AG08395 (cell line): ENCODE data around the gene DHRS11.

Experiments used
- DNase-seq: peaks from one replicate; pipeline ENCODE4 v3.0.0; 2012; ENCODE audit warnings: mixed read lengths, low spot score

Gene DHRS11

DNA sequence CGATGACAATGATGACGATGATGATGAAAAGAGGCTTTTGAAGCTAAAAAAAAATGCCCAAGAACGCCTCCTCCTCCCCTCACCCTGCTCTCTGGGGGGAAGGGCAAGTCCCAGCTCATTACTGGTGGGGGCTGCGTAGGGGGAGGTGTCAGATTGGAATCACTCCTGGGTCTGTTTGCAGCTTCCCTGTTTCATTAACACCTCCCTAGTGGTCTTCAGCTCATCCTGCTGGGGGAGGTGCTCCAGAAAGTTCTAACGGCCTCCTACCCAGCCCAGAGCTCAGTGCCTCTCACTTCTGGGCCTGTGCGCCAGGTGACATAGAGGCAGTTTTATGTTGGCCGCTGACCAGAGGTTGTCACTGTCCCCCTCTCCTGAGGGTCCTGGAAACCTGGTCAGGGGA, 22.4 kb downstream of the DHRS11 start:
- no peak for DNase-seq

DNA sequence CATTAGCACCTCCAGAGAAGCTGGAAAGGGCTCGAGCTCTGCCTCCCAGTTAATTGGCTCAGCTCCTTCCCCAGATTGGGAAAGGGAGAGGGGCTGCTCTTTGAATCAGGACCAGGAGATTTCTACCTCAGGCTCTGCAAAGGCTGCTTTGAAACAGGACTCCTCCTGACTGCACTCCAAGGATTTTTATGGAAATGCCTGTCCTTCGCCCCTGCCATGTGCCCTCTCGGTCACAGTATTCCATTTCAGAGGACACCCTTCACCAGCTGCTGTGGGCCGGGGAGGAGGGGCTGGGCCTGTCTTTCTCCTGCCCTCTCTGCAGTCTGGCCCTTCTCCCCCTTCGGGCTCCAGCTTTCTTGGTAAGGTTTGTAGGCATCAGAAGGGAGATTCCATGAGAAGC, 23.3 kb downstream of the DHRS11 start:
- DNase-seq: no peak

DNA sequence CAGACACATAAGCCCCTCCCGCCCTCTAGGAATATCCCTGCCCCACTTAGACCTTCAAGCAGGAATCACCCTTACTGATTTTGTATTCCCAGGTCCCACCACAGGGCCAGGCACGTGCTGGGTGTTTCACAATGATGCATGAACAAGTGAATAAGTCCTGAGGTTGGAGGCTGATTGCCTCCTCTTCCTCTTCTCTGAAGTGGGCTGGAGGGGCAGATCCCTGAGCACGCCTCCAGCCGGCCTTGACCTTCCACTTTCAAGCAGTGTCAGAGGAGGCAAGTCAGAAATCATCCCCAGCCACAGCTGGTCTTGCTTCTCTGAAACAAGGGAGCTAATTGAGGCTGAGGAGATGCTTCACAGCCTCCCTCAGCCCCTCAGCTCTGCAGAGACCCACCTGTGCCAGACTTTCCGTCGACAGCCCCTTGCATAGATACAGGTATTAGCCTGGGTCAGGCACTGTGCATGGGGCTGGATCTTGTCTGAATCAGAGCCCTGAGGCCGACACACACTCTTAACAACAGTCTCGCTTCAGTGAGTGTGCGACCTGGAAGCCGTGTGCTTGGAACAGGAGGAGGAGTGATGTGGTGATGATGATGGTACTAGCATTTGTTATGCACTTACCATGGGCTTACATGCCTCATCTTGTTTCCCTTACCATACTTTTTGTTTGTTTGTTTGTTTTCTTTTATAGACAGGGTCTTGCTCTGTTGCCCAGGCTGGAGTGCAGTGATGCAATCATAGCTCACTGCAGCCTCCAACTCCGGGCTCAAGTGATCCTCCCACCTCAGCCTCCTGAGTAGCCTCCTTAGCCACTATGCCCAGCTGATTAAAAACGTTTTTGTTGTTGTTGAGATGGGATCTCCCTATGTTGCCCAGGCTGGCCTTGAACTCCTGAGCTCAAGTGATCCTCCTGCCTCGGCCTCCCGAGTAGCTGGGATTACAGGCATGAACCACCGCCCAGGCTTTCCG, 24.7 kb downstream of the DHRS11 start:
- no peak for DNase-seq

DNA sequence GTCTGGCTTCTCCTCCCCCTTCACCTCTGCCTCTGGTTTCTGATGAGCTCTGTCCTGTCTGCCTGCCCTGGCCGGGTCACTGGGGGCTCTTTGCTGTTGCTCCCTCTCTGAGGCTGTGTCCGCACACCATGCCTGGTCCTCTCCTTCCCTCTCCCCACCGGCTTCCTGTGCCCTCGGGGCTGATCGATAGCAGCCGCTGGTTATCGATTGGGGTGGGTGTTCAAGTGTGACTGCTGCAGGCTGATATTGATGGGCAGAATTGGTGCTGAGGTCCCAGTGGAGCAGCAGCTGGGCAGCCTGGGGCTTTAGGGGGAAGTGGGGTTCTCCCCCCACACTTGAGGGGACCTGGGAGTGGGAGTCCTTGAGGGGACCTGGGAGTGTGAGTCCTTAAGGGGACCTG, 26.1 kb downstream of the DHRS11 start:
- DNase-seq: no peak

DNA sequence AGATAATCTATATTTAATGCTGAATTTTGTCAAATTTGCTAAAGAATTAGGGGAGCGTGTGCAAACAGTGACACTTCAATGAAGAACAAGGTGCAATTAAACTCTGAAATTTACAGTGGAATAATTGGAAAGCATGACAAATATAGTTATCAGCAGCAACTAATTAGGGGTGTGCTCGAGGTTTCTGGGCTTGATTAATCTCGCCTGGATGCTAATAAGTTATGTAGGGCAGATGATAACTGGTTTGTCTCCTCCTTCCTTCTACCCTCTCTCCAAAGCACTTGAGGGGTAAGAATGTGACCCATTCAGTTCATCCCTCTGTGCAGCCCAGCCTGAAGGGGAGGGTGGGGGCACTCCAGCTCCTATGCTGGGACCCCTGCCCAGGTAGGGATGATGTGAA, 31.6 kb downstream of the DHRS11 start:
- DNase-seq: no peak

DNA sequence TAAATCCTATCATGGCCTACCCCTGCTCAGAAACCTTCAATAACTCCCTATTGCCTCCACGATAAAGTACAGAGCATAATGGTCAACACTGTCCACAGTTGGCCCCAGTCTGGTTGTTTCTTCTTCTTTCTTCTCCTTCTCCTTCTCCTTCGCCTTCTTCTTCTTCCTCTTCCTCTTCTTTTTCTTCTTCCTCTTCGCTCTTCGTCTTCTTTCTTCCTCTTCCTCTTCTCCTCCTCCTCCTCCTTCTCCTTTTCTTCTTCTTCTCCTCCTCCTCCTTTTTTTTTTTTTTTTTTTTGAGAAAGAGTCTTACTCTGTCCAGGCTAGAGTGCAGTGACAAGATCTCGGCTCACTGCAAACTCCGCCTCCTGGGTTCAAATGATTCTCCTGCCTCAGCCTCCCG, 33.5 kb downstream of the DHRS11 start:
- DNase-seq: no peak

DNA sequence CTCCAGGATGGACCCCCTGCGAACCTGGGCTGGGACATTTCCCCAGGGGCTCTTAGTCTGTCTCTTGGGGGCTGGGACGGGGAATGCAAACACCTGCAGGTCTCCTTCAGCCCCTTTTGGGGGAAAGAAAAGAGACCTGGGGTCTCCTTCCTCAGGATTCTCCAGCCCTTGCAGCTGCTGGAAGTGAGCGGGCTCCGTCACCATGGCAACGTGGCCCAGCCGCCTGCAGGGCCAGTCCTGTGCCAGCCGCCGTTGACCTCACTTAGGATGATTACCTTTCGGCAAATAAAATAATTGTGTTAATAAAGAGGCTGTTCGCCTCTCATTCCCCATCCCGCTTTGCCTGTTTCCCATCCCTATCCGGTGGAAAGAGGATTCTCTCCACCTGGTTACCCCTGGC, 35.4 kb downstream of the DHRS11 start:
- no peak for DNase-seq

DNA sequence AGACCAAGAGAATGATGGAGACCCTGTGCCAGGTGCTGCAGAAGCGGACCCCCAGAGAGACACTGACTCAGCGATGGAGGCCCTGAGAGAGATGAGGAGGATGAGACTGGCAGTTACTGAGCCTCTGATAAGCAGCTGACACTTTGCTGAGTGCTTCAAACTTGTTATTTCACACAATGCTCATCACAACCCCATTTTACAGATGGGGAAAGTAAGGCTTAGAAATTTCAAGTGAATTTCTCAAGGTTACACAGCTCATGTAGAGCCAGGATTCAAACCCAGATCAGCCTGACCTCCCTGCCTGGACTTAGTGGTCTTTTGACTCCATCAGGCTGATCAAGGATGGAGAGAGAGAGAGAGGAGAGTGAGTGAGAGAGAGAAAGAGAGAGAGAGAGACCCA, 36.9 kb downstream of the DHRS11 start:
- DNase-seq: no peak

DNA sequence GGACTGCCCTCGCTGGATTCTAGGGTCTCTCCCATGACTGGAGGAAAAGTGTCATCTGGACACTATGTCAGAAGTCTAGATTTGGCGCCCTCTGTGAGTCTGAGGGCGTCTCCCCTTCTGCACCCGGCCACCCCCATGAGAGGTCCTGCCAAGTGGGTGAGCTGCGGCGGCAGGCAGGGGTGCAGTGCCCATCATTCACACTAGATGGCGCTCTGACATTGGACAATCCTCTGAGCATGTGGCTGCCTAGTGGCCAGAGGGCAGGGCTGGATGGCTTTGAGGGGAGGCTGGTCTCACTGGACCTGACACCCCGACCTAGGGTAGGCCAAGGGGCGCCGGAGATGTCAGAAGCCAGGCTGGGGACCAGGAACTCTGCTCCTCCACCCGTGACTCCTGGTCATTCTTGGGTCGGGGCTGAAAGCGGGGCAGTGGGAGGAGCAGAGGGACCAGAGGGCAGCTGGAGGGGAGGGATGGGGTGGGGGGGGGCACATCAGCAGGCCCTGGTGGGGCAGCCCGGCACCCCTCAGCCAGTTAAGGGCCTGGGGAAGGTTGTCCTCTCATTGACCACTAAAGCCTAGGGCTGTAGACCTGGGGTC, 37.7 kb downstream of the DHRS11 start:
- peak; percentile 88 for DNase-seq

DNA sequence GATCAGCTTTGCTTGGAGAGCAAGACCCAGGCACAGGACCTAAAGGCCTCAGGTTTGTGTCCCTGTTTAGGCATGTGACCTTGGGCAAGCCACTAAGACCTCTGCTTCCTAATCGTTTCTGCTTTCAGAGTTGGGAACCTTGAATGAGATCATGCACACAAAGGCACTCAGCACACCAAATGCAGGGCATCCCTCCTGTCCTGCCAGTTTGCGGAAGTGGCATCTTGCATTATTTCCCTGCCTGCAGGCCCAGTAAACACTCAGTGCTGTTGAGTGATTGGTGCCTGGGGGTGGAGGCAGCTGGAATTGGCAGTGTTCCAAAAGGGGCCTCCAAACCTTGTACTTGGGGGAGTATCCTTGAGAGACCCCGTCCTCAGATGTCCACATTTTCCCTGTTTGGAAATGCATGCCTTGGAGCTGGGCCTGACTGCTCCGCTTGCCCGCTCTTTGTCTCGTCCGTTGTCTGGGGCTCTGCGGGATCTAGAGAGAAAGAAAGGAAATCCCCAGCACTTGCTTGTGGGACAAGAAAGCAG, 38.4 kb downstream of the DHRS11 start:
- DNase-seq: no peak

DNA sequence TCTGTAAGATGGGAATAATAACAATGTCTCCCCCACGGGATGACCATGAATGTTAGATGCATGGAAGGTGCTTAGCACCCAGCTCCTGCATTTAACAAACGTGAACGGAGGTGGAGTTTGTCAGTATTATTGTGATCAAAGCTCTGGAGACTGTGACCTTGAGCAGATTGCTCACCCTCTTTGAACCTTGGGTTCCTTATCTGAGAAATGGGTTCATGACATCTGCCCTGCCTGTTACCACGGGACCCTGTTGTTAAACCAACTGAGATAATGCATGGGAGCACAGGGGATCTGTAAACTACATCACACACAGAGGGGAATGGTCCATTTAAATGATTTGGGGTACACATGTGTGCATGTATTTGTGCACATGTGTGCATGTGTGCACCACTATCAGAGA, 39.3 kb downstream of the DHRS11 start:
- no peak for DNase-seq

DNA sequence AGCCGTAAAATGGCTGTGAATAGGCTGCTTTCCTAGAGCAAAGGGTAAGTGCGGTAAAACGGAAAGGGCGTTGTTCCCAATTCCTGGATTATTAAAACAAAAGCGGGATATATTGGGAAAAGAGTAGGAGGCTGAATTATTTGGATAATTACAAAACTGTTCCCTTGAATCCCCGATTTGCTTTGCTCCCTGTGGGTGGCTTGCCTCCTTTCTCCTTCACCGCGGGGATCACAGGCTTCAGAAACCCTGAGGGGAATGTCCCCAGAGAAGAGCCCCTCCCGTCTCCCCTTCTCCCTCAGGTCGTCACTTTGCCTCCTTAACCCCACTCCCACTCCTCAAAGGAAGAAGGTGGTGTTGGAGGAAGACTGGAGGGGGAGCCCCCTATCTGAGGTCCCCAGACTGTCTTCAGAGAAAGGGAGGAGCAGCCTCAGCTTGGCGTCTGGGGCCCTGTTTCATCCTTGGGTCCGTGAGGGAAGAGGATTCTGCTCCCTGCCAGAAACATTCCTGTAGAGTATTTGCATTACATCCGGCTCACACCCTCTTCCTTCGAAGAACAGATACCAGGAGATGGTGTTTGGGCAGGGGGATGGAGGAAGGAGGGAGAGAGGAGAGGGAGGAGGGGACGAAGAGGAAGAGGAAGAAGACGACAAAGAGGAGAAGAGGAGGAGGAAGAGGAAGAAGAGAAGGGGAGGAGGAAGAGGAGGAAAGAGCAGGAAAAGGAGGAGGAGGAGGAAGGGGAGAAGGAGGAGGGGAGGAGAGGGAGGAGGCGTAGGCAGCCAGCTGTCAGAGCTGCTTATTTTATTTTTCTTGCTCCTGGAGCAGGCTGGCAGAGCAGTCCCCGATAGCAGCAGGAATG, 41.5 kb downstream of the DHRS11 start:
- DNase-seq: no peak

DNA sequence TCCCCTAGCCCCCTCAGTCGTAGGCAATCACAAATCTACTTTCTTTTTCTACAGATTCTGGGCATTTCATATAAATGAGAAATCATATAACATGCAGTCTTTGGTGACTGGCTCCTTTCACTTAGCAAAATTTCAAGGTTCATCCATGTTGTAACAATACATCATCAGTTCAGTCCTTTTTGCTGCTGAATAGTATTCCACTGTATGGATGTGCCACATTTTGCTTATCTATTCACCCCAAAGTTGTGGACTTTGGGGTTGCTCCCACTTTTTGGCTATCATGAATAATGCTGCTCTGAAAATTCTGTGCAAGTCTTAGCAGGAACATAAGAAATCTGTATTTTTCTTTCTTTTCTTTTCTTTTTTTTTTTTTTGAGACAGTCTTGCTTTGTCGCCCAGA, 48.7 kb downstream of the DHRS11 start:
- DNase-seq: no peak

DNA sequence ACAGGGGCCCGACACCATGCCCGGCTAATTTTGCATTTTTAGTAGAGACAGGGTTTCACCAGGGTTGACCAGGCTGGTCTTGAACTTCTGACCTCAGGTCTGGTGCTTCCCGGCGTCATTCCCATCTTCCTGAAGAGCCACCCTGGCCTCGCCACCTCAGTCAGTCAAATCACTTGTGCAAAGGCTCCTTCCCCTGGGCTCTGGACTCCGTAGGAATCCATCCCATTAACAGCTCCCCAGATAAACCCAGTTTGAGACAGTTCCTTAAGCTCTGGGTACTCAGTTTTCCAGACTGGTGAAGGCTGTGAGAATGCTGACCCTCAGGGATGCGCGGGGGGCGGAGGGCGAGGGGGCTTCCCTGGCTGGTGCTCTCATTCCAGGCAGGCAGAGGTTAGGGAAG, 49.2 kb downstream of the DHRS11 start:
- DNase-seq: no peak

DNA sequence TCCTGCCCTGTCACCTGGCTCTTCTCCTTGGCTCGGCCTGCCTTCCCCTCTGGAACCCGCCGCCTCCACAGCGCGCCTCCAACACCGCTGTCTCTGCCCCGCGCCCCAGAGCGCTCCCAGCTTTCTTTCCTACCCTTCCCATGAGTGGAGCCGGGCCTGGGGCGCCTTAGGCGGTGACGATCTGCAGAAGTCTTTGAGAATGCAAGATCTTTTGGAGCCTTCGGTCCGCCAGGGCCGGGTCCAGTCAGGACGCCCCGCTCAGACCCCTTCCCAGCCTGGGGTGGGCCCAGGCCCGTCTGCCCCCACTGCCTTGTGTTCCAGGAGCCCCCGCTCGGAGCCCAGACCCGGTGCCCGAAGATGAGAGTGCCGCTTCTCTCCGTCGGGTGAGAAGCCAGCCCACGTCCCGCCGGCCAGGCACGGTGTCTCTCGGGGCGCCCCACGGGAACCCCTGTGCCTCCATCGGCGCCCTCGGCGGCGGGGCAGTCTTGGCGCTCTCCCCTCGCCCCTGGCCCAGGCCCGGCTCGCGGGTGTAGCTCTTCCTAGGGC, 49.7 kb downstream of the DHRS11 start:
- no peak for DNase-seq

DNA sequence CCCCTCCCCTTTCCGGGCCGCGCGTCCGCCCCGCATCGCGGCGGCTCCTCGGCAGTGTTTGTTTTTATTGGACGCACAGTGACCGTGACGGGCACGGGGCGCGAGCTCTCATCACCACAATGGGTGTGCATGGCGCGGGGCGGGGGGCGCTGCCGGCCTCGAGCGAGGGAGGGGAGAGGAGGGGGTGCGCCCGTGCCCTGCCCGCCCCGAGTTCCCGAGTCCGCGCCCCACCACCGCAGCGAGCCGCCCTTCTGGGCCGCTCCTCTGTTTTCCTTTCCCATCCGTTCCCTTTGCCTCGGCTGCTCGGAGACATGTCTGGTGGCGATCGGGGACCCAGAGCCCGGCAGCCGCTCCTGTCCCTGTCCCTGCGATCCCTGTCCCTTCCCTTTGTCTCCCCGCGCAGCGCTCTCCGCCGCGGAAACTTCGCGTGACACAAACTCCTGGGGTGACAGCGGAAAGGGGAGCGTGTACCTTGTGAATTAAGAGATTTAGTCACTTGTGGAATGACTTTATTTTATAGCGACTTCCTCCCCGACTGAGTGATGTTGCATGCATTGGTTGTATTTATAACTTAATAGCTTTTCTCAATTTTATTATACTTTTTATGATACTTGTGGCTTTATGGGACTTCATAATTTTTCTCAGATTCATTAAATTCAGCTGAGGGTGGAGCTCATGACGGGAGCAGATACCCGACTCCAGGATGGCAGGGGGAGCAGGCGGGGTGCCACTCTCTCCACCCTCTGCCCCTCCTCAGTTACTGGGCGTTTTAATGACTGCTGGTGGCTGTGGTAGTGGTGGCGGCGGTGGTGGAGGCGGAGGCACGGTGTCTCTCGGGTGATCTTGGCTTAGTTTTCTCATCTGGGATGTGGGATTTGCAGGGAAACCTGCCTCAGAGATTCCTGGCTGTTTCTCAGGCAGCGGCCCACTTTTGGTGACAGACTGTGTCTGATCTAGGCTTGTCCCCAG, 50.5 kb downstream of the DHRS11 start:
- peak; percentile 28 for DNase-seq

DNA sequence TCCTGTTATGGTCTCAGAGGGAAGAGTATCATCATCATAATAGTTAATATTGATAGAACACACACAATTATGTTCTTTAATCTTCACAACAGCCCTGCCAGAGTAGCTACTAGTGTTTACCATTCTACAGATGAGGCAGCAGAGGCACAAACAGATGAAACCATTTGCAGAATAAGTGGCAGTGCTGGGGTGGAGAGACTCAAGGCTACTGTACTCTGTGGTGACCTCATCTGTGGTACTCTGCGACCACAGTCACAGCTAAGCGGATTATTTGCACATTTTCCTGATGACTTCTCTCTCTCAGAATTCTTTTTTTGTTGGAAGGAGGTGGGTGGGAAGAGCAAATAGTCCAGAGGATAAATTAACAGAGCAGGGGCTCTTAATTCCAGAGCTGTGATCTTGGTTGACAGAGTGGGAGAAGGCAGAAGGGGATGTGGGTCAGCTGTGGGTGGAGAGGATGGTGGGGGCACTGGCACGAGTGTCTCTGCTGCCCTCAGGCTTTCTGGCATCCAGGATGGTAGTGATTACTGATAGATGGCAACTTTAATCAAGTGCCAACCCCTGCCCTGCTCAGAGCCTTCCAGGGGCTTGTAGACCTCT, 51.5 kb downstream of the DHRS11 start:
- DNase-seq: no peak

DNA sequence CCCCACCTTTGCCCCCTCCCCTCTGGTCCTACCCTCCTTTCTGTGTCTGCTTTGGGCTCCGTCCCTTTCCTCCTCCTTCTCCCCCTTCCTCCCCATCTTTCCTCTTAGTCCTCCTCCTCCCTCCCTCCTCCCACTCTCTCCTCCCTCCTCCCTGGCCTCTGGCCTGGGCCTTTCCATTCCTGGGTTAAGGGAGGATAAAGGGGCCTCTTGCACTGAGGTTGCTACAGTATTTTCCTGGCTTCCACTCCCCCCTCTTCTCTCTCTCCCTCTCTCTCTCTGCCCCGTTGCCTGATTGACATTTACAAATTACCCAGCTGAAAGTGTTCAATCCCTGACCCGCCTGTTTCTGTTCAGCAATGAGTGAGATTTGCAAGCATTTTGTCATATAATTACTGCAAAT, 53.7 kb downstream of the DHRS11 start:
- no peak for DNase-seq

DNA sequence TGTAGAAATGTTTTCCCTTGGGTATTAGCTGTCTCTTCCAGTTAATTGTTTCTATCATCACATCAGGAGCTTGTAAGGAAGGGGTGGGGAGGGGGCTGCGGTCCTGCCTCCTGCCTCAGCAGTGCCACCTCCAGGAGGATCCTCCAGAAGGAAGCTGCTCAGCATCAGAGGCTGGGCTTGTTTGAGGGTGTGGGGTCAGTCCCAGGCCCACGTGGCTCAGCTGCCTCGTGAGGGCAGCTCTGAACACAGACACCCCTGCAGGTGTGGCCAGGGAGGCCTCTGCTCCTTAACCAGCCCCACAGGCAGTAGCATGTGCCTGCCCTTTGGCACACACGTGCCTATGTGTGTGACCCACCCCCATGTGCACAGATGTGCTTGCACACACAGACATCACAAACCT, 56.0 kb downstream of the DHRS11 start:
- DNase-seq: no peak

DNA sequence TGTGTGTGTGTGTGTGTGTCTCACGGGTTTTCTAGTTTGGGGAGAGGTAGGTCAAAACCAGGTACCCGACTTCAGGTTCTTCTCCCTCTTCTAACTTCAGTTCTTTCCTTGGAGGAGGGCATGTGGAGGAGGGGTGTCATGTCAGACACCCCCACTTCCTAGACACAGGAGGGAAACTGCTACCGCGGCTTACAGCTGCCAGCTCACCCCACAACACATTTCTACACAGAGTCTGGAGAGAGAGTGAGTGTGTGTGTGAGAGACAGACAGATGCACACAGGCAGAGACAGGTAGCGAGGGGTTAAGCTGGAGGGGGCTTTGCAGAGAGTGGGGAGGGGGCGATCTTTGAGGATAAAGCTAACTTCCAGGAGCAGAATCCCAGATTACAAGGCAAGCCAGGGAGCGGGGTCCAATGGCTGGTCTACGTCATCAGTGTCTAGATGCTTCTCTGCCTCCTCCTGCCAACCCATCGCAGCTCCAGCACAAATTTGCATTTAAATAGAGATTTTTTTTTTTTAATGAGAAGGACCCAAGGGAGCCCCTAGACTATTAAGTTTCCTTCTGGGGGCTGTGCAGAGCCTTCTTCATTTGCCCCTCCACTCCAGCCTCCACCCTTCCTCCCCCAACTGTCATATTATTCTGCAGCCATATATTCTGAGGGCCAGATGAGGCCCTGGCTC, 58.6 kb downstream of the DHRS11 start:
- DNase-seq: no peak
